Measurements from ENCODE around the gene HRC.

DNA sequence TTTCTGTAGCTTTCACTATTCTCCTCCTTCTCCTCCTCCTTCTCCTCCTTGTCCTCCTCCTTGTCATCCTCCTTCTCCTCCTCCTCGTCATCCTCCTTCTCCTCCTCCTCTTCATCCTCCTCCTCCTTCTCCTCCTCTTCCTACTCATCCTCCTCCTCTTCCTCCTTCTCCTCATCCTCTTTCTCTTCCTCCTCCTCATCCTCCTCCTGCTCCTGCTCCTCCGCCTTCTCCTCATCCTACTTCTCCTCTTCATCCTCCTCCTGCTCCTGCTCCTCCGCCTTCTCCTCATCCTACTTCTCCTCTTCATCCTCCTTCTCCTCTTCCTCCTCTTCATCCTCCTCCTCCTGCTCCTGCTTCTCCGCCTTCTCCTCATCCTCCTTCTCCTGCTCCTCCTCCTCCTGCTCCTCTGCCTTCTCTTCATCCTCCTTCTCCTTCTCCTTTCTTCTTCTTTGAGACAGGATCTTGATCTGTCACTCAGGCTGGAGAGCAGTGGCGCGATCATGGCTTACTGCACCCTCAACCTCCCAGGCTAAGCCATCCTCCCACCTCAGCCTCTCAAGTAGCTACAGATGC lies 38.7 kb upstream of the HRC start:
- TF ChIP-seq, protein P1, sequence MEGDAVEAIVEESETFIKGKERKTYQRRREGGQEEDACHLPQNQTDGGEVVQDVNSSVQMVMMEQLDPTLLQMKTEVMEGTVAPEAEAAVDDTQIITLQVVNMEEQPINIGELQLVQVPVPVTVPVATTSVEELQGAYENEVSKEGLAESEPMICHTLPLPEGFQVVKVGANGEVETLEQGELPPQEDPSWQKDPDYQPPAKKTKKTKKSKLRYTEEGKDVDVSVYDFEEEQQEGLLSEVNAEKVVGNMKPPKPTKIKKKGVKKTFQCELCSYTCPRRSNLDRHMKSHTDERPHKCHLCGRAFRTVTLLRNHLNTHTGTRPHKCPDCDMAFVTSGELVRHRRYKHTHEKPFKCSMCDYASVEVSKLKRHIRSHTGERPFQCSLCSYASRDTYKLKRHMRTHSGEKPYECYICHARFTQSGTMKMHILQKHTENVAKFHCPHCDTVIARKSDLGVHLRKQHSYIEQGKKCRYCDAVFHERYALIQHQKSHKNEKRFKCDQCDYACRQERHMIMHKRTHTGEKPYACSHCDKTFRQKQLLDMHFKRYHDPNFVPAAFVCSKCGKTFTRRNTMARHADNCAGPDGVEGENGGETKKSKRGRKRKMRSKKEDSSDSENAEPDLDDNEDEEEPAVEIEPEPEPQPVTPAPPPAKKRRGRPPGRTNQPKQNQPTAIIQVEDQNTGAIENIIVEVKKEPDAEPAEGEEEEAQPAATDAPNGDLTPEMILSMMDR (IDR thresholded peaks at IDR 0.05) = no peak
- TF ChIP-seq POLR2A (IDR thresholded peaks at IDR 0.05) = no peak

Data from right lobe of liver (tissue), 4 donors.